Body of pancreas (tissue), 4 donors: ENCODE data around the gene EVL.

Experiments used
- CTCF ChIP-seq, 7 experiments: fragments of 450-650 bp in 4 of 7; fragments of 200-600 bp in 3 of 7; sonication (generic) in 3 of 7; IDR thresholded peaks; one replicate each; pipeline ENCODE4 v1.5.1; 2016 to 2019; ENCODE audit warnings: antibody characterized with exemption in 7 of 7
- POLR2A ChIP-seq, 3 donors: fragments of 450-650 bp; IDR thresholded peaks; one replicate each; pipeline ENCODE4 v1.6.1; 2016; ENCODE audit warnings: antibody characterized with exemption in 3 of 3, mild to moderate bottlenecking in 2 of 3

- TF ChIP-seq POLR2A (IDR thresholded peaks at IDR 0.05), result no peak
- TF ChIP-seq CTCF (IDR thresholded peaks at IDR 0.05), result no peak
Measured at GRCh38 chr14:100120522-100121269, 55.5 kb downstream of the EVL start.
